ENCODE data around the gene B3GNT5. TPM values are rescaled to one million over a fixed set of nuclear protein-coding genes. Genes with fewer than 3 reads are reported as not detected.

B3GNT5 gene
- total and polyA plus RNA-seq, 2 experiments from 2014 or later, result 22.7 to 39.6 TPM

- Histone ChIP-seq H3K4me3 (no peak overlapping the region), H3K4me2 (no peak overlapping the region), H3K27ac (no peak overlapping the region), H2AFZ (no peak overlapping the region), H4K20me1 (ENCODE audit: insufficient read depth, poor library complexity, severe bottlenecking) (no peaks in the 10 kb centered on the region), H3K9me2 (replicated peaks; ENCODE audit: insufficient read depth) (no peaks in the 10 kb centered on the region), H3K79me2 (no peaks in the 10 kb centered on the region), H3K9me3 (ENCODE audit: low read depth) (no peaks in the 10 kb centered on the region), H3K27me3 (no peaks in the 10 kb centered on the region), H3K4me1 (ENCODE audit: insufficient read depth) (peaks cover 3% of the 10 kb centered on the region), H3K36me3 (replicated peaks; ENCODE audit: insufficient read depth, low read depth) (no peaks in the 10 kb centered on the region)
- DNase-seq (ENCODE audit: low spot score), result no peak
- no peak for TF ChIP-seq EZH2phosphoT487 (IDR thresholded peaks at IDR 0.05; ENCODE audit: low read depth, severe bottlenecking, unreplicated experiment)
- TF ChIP-seq EZH2 (IDR thresholded peaks at IDR 0.05; ENCODE audit: borderline replicate concordance), result no peak
- TF ChIP-seq, protein P1, sequence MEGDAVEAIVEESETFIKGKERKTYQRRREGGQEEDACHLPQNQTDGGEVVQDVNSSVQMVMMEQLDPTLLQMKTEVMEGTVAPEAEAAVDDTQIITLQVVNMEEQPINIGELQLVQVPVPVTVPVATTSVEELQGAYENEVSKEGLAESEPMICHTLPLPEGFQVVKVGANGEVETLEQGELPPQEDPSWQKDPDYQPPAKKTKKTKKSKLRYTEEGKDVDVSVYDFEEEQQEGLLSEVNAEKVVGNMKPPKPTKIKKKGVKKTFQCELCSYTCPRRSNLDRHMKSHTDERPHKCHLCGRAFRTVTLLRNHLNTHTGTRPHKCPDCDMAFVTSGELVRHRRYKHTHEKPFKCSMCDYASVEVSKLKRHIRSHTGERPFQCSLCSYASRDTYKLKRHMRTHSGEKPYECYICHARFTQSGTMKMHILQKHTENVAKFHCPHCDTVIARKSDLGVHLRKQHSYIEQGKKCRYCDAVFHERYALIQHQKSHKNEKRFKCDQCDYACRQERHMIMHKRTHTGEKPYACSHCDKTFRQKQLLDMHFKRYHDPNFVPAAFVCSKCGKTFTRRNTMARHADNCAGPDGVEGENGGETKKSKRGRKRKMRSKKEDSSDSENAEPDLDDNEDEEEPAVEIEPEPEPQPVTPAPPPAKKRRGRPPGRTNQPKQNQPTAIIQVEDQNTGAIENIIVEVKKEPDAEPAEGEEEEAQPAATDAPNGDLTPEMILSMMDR (IDR thresholded peaks at IDR 0.05; ENCODE audit: poor library complexity), result no peak
- 93% methylated on average over 2 of the region's 2 CpGs for WGBS (ENCODE audit: low lambda C conversion rate, missing lambda C conversion rate)
Observed at GRCh38 chr3:183208800-183209199, 44.3 kb upstream of the B3GNT5 start.

DNA sequence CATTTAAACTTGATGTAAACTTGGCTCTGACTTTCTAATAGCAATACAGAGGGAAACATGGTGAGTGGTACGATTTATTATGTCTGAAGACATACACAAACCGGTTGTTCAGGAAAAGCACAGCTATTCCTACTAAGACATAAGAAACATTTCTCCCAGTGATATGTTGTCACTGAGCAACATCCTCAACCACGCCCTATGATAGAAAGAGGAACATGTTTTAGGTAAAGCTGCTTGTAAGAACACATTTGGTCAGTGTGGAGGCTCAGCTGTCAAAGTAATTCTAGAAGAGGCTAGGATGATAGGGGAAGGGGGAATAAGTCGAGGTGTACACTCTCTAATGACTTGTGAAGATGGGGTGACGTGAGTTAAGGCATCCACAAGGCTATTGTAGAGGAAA is 42.7 kb upstream of the B3GNT5 start:
- Histone ChIP-seq H3K36me3 (replicated peaks; ENCODE audit: insufficient read depth, low read depth) (no peaks in the 10 kb centered on the region), H3K4me2 (no peak overlapping the region), H2AFZ (no peak overlapping the region), H4K20me1 (ENCODE audit: insufficient read depth, poor library complexity, severe bottlenecking) (no peaks in the 10 kb centered on the region), H3K79me2 (no peaks in the 10 kb centered on the region), H3K9me3 (ENCODE audit: low read depth) (no peaks in the 10 kb centered on the region), H3K4me3 (no peak overlapping the region), H3K27ac (no peak overlapping the region), H3K27me3 (no peaks in the 10 kb centered on the region), H3K9me2 (replicated peaks; ENCODE audit: insufficient read depth) (no peaks in the 10 kb centered on the region), H3K4me1 (ENCODE audit: insufficient read depth) (peaks cover 3% of the 10 kb centered on the region)
- WGBS (ENCODE audit: low lambda C conversion rate, missing lambda C conversion rate), result 79% methylated on average over 5 of the region's 5 CpGs
- TF ChIP-seq, protein P1 (IDR thresholded peaks at IDR 0.05; ENCODE audit: poor library complexity), result no peak
- no peak for TF ChIP-seq EZH2 (IDR thresholded peaks at IDR 0.05; ENCODE audit: borderline replicate concordance)
- no peak for TF ChIP-seq EZH2phosphoT487 (IDR thresholded peaks at IDR 0.05; ENCODE audit: low read depth, severe bottlenecking, unreplicated experiment)
- DNase-seq (ENCODE audit: low spot score), result no peak

DNA sequence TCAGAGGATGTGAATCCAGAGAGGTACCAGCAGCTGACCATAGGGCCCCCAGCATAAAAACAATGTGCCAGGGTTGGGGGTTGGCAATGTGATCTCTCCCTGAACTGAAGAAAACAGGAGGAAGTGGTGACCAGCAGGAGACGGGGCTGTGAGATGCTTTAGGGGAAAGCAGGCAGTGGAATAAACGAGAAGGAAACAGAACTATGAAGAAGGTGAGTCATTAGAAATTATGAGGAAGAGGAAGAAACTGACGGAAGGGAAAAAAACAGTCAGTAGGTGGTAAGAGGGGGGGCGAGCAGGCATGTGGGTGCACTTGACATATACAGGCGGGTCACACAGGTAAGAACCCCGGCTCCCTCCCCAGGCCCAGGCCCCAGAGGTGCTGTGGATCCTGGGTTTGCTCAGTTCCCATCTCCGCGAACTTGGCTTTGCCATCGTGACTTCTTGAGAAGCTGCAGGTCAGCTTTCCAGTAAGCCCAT is 42.2 kb upstream of the B3GNT5 start:
- Histone ChIP-seq H3K4me3 (no peak overlapping the region), H3K9me3 (ENCODE audit: low read depth) (no peaks in the 10 kb centered on the region), H3K4me1 (ENCODE audit: insufficient read depth) (peaks cover 3% of the 10 kb centered on the region), H3K4me2 (no peak overlapping the region), H2AFZ (no peak overlapping the region), H3K27me3 (no peaks in the 10 kb centered on the region), H3K9me2 (replicated peaks; ENCODE audit: insufficient read depth) (no peaks in the 10 kb centered on the region), H4K20me1 (ENCODE audit: insufficient read depth, poor library complexity, severe bottlenecking) (no peaks in the 10 kb centered on the region), H3K36me3 (replicated peaks; ENCODE audit: insufficient read depth, low read depth) (no peaks in the 10 kb centered on the region), H3K27ac (no peak overlapping the region), H3K79me2 (no peaks in the 10 kb centered on the region)
- DNase-seq (ENCODE audit: low spot score), result no peak
- 75% methylated on average over 9 of the region's 9 CpGs for WGBS (ENCODE audit: low lambda C conversion rate, missing lambda C conversion rate)
- TF ChIP-seq EZH2 (IDR thresholded peaks at IDR 0.05; ENCODE audit: borderline replicate concordance) (no peak), EZH2phosphoT487 (IDR thresholded peaks at IDR 0.05; ENCODE audit: low read depth, severe bottlenecking, unreplicated experiment) (no peak)
- TF ChIP-seq, protein P1 (IDR thresholded peaks at IDR 0.05; ENCODE audit: poor library complexity), result no peak

GRCh38 chr3:183211352-183211751 is 41.7 kb upstream of the B3GNT5 start:
- H3K27me3 ChIP-seq, result no peaks in the 10 kb centered on the region
- peaks cover 3% of the 10 kb centered on the region for H3K4me1 ChIP-seq (ENCODE audit: insufficient read depth)
- H2AFZ ChIP-seq, result no peak overlapping the region
- H3K9me3 ChIP-seq (ENCODE audit: low read depth), result no peaks in the 10 kb centered on the region
- H4K20me1 ChIP-seq (ENCODE audit: insufficient read depth, poor library complexity, severe bottlenecking), result no peaks in the 10 kb centered on the region
- no peak overlapping the region for H3K4me2 ChIP-seq
- H3K27ac ChIP-seq, result no peak overlapping the region
- H3K4me3 ChIP-seq, result no peak overlapping the region
- no peaks in the 10 kb centered on the region for H3K79me2 ChIP-seq
- no peaks in the 10 kb centered on the region for H3K36me3 ChIP-seq (replicated peaks; ENCODE audit: insufficient read depth, low read depth)
- 92% methylated on average over 13 of the region's 13 CpGs for WGBS (ENCODE audit: low lambda C conversion rate, missing lambda C conversion rate)
- TF ChIP-seq EZH2 (IDR thresholded peaks at IDR 0.05; ENCODE audit: borderline replicate concordance) (no peak), EZH2phosphoT487 (IDR thresholded peaks at IDR 0.05; ENCODE audit: low read depth, severe bottlenecking, unreplicated experiment) (no peak)
- TF ChIP-seq, protein P1 (IDR thresholded peaks at IDR 0.05; ENCODE audit: poor library complexity), result no peak
- no peaks in the 10 kb centered on the region for H3K9me2 ChIP-seq (replicated peaks; ENCODE audit: insufficient read depth)
- no peak for DNase-seq (ENCODE audit: low spot score)

Data from hepatocyte (in vitro differentiated cells).